ENCODE data around the gene ZNF764. TPM values are rescaled to one million over a fixed set of nuclear protein-coding genes. Genes with fewer than 3 reads are reported as not detected.

ZNF764 gene
- 10.7 and 12.9 TPM in 2 replicates for total RNA-seq (2014; rRNA removed; shearing (Covaris generic))
- 5.6 and 6.0 TPM in 2 replicates for polyA plus RNA-seq (2016; fragmentation: Nextera tagmentation; extraction: Ambion mirVana)
- long read RNA-seq = 0 reads

DNA sequence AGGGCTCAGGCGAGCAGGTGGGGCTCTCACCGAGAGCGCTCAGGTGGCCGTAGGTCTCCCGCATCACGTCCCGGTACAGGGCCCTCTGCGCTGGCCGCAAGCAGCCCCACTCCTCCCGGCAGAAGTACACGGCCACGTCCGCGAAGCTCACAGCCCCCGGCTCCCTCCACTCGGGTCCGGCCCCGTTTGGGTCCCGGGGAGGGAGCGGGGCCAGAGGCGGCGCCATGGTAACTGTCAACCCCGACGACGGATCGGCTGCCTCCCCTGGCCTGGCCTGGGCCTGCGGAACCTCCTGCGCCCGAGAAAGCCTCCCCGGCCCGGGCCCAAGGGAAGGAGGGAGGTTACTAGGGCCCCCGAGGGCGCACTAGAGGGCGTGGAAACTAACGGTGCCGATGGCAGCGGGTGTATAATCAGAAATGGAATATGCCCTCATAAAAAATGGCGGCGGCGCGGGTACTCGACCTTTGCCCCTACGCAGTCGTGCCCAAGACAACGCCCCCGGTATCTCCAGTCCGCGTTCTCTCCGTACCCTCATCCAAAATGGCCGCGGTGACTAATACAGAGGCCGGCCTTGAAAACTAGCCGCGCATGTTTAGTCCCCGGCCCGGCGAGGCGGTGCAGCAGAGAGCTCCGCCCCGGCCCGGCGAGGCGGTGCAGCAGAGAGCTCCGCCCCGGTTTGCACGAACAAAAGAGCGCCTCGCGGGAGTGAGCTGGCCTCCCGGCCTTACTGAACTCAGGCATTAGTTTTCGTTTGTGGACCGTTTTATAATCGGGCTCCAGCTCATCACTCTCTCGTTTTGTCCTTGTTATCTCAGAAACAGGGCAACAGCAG lies at the start of gene ZNF764:
TSS of gene ZNF764 (minus strand) at position 418 of the 832 bp plus-strand sequence. CDS start at position 226, 192 bp downstream.
- Histone ChIP-seq H2AFZ (peak within 1 kb of the TSS; percentile 64), H3K4me3 (peak within 1 kb of the TSS; percentile 91), H3K36me3 (ENCODE audit: insufficient read depth) (no peaks in the 10 kb centered on the region; the same call in 1 of the 2 replicates), H3K4me1 (ENCODE audit: insufficient read depth) (peaks cover 25% of the 10 kb centered on the region), H3K4me2 (peak within 1 kb of the TSS; percentile 88), H3F3A (replicated peaks; ENCODE audit: low read depth) (0 out of 2 replicates have a peak, but pooled peaks cover 17% of the 10 kb centered on the region), H3K27me3 (ENCODE audit: insufficient read depth) (no peaks in the 10 kb centered on the region), H4K20me1 (replicated peaks; ENCODE audit: insufficient read depth) (no peaks in the 10 kb centered on the region), H3K79me2 (replicated peaks; ENCODE audit: insufficient read depth) (peaks cover 3% of the 10 kb centered on the region; the same call in 1 of the 2 replicates), H3K9me2 (ENCODE audit: insufficient read depth) (0 out of 2 replicates have a peak, but pooled peaks cover 3% of the 10 kb centered on the region), H3K27ac (ENCODE audit: low read depth) (peak within 1 kb of the TSS; percentile 94)
- no peaks in the 10 kb centered on the region; the same call in 2 of the 3 replicates for H3K9me3 Mint-ChIP-seq
- H3K36me3 Mint-ChIP-seq (ENCODE audit: low read depth) = peaks cover 18% of the 10 kb centered on the region
- H3K27me3 Mint-ChIP-seq (ENCODE audit: insufficient read depth, low read depth, poor library complexity) = peaks cover 28% of the 10 kb centered on the region
- ATAC-seq (peak; percentile 89), DNase-seq (ENCODE audit: low spot score) (peak; percentile 99)
- H3K27ac Mint-ChIP-seq = peak within 1 kb of the TSS; percentile 94
- H3K4me3 Mint-ChIP-seq = peak within 1 kb of the TSS; percentile 81
- TF ChIP-seq ZNF114 (CRISPR knock-in tag; IDR thresholded peaks at IDR 0.05) = no peak
- TF ChIP-seq STAT1 (IDR thresholded peaks at IDR 0.05; ENCODE audit: unreplicated experiment) = no peak
- TF ChIP-seq, protein P1, sequence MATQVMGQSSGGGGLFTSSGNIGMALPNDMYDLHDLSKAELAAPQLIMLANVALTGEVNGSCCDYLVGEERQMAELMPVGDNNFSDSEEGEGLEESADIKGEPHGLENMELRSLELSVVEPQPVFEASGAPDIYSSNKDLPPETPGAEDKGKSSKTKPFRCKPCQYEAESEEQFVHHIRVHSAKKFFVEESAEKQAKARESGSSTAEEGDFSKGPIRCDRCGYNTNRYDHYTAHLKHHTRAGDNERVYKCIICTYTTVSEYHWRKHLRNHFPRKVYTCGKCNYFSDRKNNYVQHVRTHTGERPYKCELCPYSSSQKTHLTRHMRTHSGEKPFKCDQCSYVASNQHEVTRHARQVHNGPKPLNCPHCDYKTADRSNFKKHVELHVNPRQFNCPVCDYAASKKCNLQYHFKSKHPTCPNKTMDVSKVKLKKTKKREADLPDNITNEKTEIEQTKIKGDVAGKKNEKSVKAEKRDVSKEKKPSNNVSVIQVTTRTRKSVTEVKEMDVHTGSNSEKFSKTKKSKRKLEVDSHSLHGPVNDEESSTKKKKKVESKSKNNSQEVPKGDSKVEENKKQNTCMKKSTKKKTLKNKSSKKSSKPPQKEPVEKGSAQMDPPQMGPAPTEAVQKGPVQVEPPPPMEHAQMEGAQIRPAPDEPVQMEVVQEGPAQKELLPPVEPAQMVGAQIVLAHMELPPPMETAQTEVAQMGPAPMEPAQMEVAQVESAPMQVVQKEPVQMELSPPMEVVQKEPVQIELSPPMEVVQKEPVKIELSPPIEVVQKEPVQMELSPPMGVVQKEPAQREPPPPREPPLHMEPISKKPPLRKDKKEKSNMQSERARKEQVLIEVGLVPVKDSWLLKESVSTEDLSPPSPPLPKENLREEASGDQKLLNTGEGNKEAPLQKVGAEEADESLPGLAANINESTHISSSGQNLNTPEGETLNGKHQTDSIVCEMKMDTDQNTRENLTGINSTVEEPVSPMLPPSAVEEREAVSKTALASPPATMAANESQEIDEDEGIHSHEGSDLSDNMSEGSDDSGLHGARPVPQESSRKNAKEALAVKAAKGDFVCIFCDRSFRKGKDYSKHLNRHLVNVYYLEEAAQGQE (IDR thresholded peaks at IDR 0.05; ENCODE audit: unreplicated experiment) = no peak
- TF ChIP-seq, protein P2, sequence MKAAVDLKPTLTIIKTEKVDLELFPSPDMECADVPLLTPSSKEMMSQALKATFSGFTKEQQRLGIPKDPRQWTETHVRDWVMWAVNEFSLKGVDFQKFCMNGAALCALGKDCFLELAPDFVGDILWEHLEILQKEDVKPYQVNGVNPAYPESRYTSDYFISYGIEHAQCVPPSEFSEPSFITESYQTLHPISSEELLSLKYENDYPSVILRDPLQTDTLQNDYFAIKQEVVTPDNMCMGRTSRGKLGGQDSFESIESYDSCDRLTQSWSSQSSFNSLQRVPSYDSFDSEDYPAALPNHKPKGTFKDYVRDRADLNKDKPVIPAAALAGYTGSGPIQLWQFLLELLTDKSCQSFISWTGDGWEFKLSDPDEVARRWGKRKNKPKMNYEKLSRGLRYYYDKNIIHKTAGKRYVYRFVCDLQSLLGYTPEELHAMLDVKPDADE (IDR thresholded peaks at IDR 0.05) = peak; percentile 93
- no peak for TF ChIP-seq NANOG (IDR thresholded peaks at IDR 0.05; ENCODE audit: borderline replicate concordance)
- TF ChIP-seq, protein P3, sequence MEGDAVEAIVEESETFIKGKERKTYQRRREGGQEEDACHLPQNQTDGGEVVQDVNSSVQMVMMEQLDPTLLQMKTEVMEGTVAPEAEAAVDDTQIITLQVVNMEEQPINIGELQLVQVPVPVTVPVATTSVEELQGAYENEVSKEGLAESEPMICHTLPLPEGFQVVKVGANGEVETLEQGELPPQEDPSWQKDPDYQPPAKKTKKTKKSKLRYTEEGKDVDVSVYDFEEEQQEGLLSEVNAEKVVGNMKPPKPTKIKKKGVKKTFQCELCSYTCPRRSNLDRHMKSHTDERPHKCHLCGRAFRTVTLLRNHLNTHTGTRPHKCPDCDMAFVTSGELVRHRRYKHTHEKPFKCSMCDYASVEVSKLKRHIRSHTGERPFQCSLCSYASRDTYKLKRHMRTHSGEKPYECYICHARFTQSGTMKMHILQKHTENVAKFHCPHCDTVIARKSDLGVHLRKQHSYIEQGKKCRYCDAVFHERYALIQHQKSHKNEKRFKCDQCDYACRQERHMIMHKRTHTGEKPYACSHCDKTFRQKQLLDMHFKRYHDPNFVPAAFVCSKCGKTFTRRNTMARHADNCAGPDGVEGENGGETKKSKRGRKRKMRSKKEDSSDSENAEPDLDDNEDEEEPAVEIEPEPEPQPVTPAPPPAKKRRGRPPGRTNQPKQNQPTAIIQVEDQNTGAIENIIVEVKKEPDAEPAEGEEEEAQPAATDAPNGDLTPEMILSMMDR (conservative IDR thresholded peaks at IDR 0.05; ENCODE audit: low read depth in 2 of 2) = no peak
- TF ChIP-seq POLR2AphosphoS5 (IDR thresholded peaks at IDR 0.05; ENCODE audit: low read depth) = peak; percentile 78
- TF ChIP-seq CREB1 (CRISPR knock-in tag; IDR thresholded peaks at IDR 0.05; ENCODE audit: low read depth) = 0 out of 2 replicates have a peak, but pooled peaks have one; percentile 56
- TF ChIP-seq, protein P4, sequence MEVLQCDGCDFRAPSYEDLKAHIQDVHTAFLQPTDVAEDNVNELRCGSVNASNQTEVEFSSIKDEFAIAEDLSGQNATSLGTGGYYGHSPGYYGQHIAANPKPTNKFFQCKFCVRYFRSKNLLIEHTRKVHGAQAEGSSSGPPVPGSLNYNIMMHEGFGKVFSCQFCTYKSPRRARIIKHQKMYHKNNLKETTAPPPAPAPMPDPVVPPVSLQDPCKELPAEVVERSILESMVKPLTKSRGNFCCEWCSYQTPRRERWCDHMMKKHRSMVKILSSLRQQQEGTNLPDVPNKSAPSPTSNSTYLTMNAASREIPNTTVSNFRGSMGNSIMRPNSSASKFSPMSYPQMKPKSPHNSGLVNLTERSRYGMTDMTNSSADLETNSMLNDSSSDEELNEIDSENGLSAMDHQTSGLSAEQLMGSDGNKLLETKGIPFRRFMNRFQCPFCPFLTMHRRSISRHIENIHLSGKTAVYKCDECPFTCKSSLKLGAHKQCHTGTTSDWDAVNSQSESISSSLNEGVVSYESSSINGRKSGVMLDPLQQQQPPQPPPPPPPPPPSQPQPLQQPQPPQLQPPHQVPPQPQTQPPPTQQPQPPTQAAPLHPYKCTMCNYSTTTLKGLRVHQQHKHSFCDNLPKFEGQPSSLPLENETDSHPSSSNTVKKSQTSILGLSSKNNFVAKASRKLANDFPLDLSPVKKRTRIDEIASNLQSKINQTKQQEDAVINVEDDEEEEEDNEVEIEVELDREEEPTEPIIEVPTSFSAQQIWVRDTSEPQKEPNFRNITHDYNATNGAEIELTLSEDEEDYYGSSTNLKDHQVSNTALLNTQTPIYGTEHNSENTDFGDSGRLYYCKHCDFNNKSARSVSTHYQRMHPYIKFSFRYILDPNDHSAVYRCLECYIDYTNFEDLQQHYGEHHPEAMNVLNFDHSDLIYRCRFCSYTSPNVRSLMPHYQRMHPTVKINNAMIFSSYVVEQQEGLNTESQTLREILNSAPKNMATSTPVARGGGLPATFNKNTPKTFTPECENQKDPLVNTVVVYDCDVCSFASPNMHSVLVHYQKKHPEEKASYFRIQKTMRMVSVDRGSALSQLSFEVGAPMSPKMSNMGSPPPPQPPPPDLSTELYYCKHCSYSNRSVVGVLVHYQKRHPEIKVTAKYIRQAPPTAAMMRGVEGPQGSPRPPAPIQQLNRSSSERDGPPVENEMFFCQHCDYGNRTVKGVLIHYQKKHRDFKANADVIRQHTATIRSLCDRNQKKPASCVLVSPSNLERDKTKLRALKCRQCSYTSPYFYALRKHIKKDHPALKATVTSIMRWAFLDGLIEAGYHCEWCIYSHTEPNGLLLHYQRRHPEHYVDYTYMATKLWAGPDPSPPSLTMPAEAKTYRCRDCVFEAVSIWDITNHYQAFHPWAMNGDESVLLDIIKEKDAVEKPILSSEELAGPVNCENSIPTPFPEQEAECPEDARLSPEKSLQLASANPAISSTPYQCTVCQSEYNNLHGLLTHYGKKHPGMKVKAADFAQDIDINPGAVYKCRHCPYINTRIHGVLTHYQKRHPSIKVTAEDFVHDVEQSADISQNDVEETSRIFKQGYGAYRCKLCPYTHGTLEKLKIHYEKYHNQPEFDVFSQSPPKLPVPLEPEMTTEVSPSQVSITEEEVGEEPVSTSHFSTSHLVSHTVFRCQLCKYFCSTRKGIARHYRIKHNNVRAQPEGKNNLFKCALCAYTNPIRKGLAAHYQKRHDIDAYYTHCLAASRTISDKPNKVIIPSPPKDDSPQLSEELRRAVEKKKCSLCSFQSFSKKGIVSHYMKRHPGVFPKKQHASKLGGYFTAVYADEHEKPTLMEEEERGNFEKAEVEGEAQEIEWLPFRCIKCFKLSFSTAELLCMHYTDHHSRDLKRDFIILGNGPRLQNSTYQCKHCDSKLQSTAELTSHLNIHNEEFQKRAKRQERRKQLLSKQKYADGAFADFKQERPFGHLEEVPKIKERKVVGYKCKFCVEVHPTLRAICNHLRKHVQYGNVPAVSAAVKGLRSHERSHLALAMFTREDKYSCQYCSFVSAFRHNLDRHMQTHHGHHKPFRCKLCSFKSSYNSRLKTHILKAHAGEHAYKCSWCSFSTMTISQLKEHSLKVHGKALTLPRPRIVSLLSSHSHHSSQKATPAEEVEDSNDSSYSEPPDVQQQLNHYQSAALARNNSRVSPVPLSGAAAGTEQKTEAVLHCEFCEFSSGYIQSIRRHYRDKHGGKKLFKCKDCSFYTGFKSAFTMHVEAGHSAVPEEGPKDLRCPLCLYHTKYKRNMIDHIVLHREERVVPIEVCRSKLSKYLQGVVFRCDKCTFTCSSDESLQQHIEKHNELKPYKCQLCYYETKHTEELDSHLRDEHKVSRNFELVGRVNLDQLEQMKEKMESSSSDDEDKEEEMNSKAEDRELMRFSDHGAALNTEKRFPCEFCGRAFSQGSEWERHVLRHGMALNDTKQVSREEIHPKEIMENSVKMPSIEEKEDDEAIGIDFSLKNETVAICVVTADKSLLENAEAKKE (CRISPR knock-in tag; IDR thresholded peaks at IDR 0.05) = no peak
- no peak for TF ChIP-seq ZNF331 (CRISPR knock-in tag; IDR thresholded peaks at IDR 0.05; ENCODE audit: low read depth)
- no peak for TF ChIP-seq EZH2 (IDR thresholded peaks at IDR 0.05; ENCODE audit: low read depth, unreplicated experiment)
- TF ChIP-seq JUNB (IDR thresholded peaks at IDR 0.05; ENCODE audit: unreplicated experiment) = no peak
- no peak for TF ChIP-seq EZH2phosphoT487 (IDR thresholded peaks at IDR 0.05; ENCODE audit: unreplicated experiment)
- peaks cover 25% of the 10 kb centered on the region for H3K4me1 Mint-ChIP-seq

All from GM23338 (cell line).